CD4-positive, alpha-beta memory T cell (primary cell): Measurements from ENCODE around the gene SLC17A9. TPM values are rescaled to one million over a fixed set of nuclear protein-coding genes. Genes with fewer than 3 reads are reported as not detected.

Experiments used
- CTCF ChIA-PET: fragments of 350-600 bp; sonication (Branson Sonifier 250); formaldehyde crosslinking; loops from one replicate; lab custom pipeline; 2021; ENCODE audit warnings: inconsistent platforms; ENCODE audit not compliant: partially characterized antibody; lab: Charles Lee
- POLR2A ChIA-PET: fragments of 350-600 bp; sonication (Branson Sonifier 250); formaldehyde crosslinking; loops from one replicate; lab custom pipeline; 2021; ENCODE audit not compliant: partially characterized antibody; lab: Charles Lee
- DNase-seq, 5 donors: peaks; one replicate each; pipeline versions ENCODE4 v3.0.0 to v3.0.0-alpha.2; 2020 to 2022; ENCODE audit warnings: mixed read lengths in 1 of 5
- H3K27ac ChIP-seq: one replicate; pipeline ENCODE4 v1.7.0; 2013; ENCODE audit warnings: low read depth, low read length
- H3K27me3 ChIP-seq: 2 replicates; pipeline ENCODE4 v1.7.0; 2013; ENCODE audit warnings: mild to moderate bottlenecking, low read length, moderate library complexity; ENCODE audit not compliant: insufficient read depth
- H3K36me3 ChIP-seq: 2 replicates; pipeline ENCODE4 v1.7.0; 2013; ENCODE audit warnings: mild to moderate bottlenecking, low read length, moderate library complexity; ENCODE audit not compliant: insufficient read depth
- H3K4me1 ChIP-seq: 2 replicates; pipeline ENCODE4 v1.7.0; 2013; ENCODE audit warnings: mild to moderate bottlenecking, low read length, moderate library complexity; ENCODE audit not compliant: insufficient read depth
- H3K4me3 ChIP-seq, 2 donors: one replicate each; pipeline ENCODE4 v1.7.0; 2013; ENCODE audit warnings: low read length in 2 of 2, mild to moderate bottlenecking in 1 of 2
- H3K9me3 ChIP-seq, 2 donors: one replicate each; pipeline ENCODE4 v1.7.0; 2013; ENCODE audit warnings: low read length in 2 of 2, control low read depth in 1 of 2; ENCODE audit not compliant: control insufficient read depth in 1 of 2
- H3K27ac Mint-ChIP-seq, 7 donors: one replicate each; pipeline ENCODE4 v1.8.0; 2020 to 2021; ENCODE audit warnings: mixed read lengths in 7 of 7, mild to moderate bottlenecking in 6 of 7, inconsistent platforms in 3 of 7, moderate library complexity in 3 of 7
- H3K27me3 Mint-ChIP-seq, 2 donors: one replicate each; pipeline ENCODE4 v1.8.0; 2020 to 2021; ENCODE audit warnings: mixed read lengths in 2 of 2
- H3K36me3 Mint-ChIP-seq, 2 donors: one replicate each; pipeline ENCODE4 v1.8.0; 2020 to 2021; ENCODE audit warnings: mixed read lengths in 2 of 2, inconsistent platforms in 1 of 2, mild to moderate bottlenecking in 1 of 2
- H3K4me1 Mint-ChIP-seq, 4 donors: one replicate each; pipeline ENCODE4 v1.8.0; 2020 to 2021; ENCODE audit warnings: mixed read lengths in 4 of 4, mild to moderate bottlenecking in 1 of 4
- H3K4me3 Mint-ChIP-seq, 8 donors: one replicate each; pipeline ENCODE4 v1.8.0; 2020 to 2021; ENCODE audit warnings: mixed read lengths in 8 of 8, mild to moderate bottlenecking in 7 of 8, moderate library complexity in 6 of 8, inconsistent platforms in 3 of 8
- H3K9me3 Mint-ChIP-seq, 8 donors: one replicate each; pipeline ENCODE4 v1.8.0; 2020 to 2021; ENCODE audit warnings: mixed read lengths in 8 of 8, mild to moderate bottlenecking in 5 of 8, inconsistent platforms in 3 of 8, moderate library complexity in 1 of 8
- intact Hi-C: fragments of 100-400 bp; cut with micrococcal nuclease; formaldehyde crosslinking; loops from one replicate; pipeline ENCODE4 v1.15.1; 2023
- polyA plus RNA-seq, 2 donors: library from polyadenylated mRNA; unstranded; fragments of 300-500 nt; fragmentation: Illumina TruSeq; gene quantifications; one replicate each; pipeline ENCODE4 v1.2.3, GENCODE V29; 2021
- total RNA-seq, 2 experiments: library from RNA; stranded (reverse); gene quantifications; one replicate each; pipeline ENCODE4 v1.2.3, GENCODE V29; 2021

SLC17A9 gene
- total and polyA plus RNA-seq, 4 experiments from 2014 or later: 0.13 to 2.4 (median 2.1) TPM; not detected in 1

- intact Hi-C loops: no loop called here
- H3K27ac ChIP-seq: no peak overlapping the region
- no peaks in the 10 kb centered on the region for H3K9me3 ChIP-seq
- H3K4me1 ChIP-seq: no peaks in the 10 kb centered on the region
- DNase-seq: no peak
- ChIA-PET POLR2A (no interaction called here), CTCF (no interaction called here)
- H3K9me3 Mint-ChIP-seq: no peaks in the 10 kb centered on the region
- no peaks in the 10 kb centered on the region for H3K27me3 Mint-ChIP-seq
- H3K27ac Mint-ChIP-seq: no peak overlapping the region
- H3K4me3 Mint-ChIP-seq: no peak overlapping the region
- H3K4me1 Mint-ChIP-seq: peaks cover 0 to 3% (median 0%) of the 10 kb centered on the region in 4 donors
- H3K27me3 ChIP-seq: no peaks in the 10 kb centered on the region
- no peaks in the 10 kb centered on the region for H3K36me3 ChIP-seq
- H3K36me3 Mint-ChIP-seq: no peaks in the 10 kb centered on the region
- no peak overlapping the region for H3K4me3 ChIP-seq
These were observed 10.5 kb downstream of the SLC17A9 start for GRCh38 chr20:62962891-62963613.

DNA sequence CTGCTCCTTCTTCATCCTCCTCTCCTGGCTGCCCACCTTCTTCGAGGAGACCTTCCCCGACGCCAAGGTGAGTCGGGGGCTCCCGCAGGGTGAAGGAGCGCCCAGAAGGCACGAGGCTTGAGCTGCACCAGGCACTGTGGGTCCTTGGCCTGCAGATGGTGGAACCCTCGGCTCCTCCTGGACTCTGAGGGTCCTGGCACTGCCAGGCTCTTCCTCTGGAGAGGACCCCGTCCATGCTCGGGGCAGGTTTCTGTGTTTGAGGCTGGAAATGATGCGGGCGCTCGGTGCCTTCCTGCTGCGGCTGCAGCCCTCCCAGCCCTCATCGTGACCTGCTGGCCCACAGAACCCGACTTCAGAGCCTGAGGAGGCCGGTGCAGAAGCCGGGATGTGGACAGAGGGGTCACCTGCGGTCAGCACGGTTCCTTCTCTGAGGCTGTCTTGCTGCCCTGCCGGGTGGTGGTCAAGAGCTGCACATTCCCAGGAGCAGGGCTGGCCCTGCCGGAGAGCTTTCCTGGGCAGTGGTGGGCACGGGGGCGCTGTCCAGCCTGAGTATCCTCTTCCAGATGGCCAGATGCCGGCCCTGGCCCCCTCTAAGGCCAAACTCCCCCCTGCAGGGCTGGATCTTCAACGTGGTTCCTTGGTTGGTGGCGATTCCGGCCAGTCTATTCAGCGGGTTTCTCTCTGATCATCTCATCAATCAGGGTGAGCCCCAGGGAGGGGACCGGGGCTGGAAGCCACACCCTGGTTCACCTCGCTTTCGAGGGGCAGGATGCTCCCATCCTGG, 11.3 kb downstream of the SLC17A9 start:
- CTCF ChIA-PET: no interaction called here
- Histone ChIP-seq H3K9me3 (no peaks in the 10 kb centered on the region), H3K27ac (no peak overlapping the region), H3K4me3 (no peak overlapping the region), H3K36me3 (no peaks in the 10 kb centered on the region), H3K4me1 (no peaks in the 10 kb centered on the region), H3K27me3 (no peaks in the 10 kb centered on the region)
- Mint-ChIP-seq H3K27me3 (no peaks in the 10 kb centered on the region), H3K4me3 (no peak overlapping the region), H3K4me1 (peaks cover 0 to 3% (median 0%) of the 10 kb centered on the region in 4 donors), H3K9me3 (no peaks in the 10 kb centered on the region), H3K27ac (no peak overlapping the region), H3K36me3 (no peaks in the 10 kb centered on the region)
- intact Hi-C loops: no loop called here
- DNase-seq: no peak
- POLR2A ChIA-PET: no interaction called here

DNA sequence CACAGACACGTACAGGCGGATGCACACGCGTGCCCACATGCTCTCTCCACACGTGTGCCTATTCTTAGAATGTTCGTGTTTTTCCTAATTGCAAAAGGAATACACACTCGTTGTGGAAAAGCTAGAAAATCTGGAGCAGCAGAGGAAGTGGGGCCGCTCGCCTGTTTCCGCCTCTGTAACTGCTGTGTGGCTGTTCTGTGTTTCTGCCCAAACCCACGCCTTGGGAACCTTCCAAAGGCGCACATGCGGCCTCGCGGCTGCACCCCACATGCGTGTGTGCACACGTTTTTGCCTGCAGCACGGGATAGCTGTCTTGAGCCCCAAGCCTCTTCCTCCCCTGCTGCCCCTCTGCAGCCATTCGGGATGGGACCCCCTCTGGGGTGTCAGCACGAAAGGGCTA, 12.2 kb downstream of the SLC17A9 start:
- Mint-ChIP-seq H3K27me3 (no peaks in the 10 kb centered on the region), H3K4me3 (no peak overlapping the region), H3K36me3 (no peaks in the 10 kb centered on the region), H3K4me1 (peaks cover 0 to 2% (median 0%) of the 10 kb centered on the region in 4 donors), H3K27ac (no peak overlapping the region), H3K9me3 (no peaks in the 10 kb centered on the region)
- ChIA-PET CTCF (no interaction called here), POLR2A (no interaction called here)
- Histone ChIP-seq H3K27me3 (no peaks in the 10 kb centered on the region), H3K9me3 (no peaks in the 10 kb centered on the region), H3K36me3 (no peaks in the 10 kb centered on the region), H3K27ac (no peak overlapping the region), H3K4me3 (no peak overlapping the region), H3K4me1 (no peaks in the 10 kb centered on the region)
- intact Hi-C loops: no loop called here
- no peak for DNase-seq

- POLR2A ChIA-PET: interaction anchor here (1.4 kb wide), 1 partner anchor 11 kb away, joined by 5 read pairs; no protein-coding TSS in a partner anchor
- H3K36me3 Mint-ChIP-seq: no peaks in the 10 kb centered on the region
These were observed 12.9 kb downstream of the SLC17A9 start for GRCh38 chr20:62965363-62965771.

DNA sequence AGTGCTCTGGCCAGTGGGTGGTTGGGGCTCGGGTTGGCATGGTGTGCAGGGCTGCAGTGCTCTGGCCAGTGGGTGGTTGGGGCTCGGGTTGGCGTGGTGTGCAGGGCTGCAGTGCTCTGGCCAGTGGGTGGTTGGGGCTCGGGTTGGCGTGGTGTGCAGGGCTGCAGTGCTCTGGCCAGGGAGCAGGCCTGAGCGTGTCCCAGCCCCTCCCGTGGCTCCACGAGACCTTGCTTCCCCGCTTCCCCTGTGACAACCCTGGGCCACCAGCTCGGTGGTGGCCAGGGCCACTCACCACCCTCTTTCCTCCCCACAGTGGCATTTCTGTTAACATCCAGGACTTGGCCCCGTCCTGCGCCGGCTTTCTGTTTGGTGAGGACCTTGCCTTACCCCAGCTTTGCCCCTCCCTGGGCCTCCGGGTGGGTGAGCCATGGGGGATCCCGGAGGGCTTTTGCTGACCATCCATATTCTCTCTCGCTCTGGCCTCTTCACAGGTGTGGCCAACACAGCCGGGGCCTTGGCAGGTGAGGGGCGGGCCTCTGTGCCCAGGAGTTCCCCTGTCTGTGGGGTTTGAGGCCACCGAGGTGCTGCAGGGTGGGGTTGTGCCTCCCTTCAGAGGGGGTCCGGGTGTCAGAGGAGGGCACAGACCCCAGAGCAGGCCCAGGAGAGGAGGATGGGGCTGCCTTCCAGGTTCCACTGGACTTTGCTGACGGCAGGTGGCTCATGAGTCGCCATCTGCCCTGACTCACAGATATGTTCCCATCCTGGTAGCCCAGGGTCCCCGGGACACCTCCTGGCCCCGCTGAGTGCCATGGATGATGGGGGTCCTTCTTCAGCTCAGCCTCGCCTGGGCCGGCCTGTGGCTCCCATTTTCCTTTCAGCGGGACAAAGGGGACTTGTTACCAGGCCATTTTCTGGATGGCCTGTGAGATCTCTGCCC, 14.0 kb downstream of the SLC17A9 start:
- intact Hi-C loops: no loop called here
- DNase-seq: no peak
- peaks cover under 1 to 3% (median 1%) of the 10 kb centered on the region in 4 donors for H3K4me1 Mint-ChIP-seq
- H3K27ac Mint-ChIP-seq: no peak overlapping the region
- no peaks in the 10 kb centered on the region for H3K27me3 ChIP-seq
- peaks cover 2 to 3% of the 10 kb centered on the region in 2 donors for H3K27me3 Mint-ChIP-seq
- CTCF ChIA-PET: interaction anchor here (0.6 kb wide), 1 partner anchor 42 kb away, joined by 3 read pairs; no protein-coding TSS in a partner anchor
- H3K9me3 ChIP-seq: no peaks in the 10 kb centered on the region
- H3K9me3 Mint-ChIP-seq: no peaks in the 10 kb centered on the region
- no peak overlapping the region for H3K27ac ChIP-seq
- no peak overlapping the region for H3K4me3 Mint-ChIP-seq
- no peaks in the 10 kb centered on the region for H3K4me1 ChIP-seq
- H3K36me3 Mint-ChIP-seq: no peaks in the 10 kb centered on the region
- POLR2A ChIA-PET: interaction anchor here (1.4 kb wide), 1 partner anchor 12 kb away, joined by 5 read pairs; no protein-coding TSS in a partner anchor
- no peaks in the 10 kb centered on the region for H3K36me3 ChIP-seq
- no peak overlapping the region for H3K4me3 ChIP-seq

More at GRCh38 chr20:62965363-62965771, 12.9 kb downstream of the SLC17A9 start:
- no peak overlapping the region for H3K27ac ChIP-seq
- H3K27me3 Mint-ChIP-seq: no peaks in the 10 kb centered on the region
- CTCF ChIA-PET: no interaction called here
- no peaks in the 10 kb centered on the region for H3K4me1 ChIP-seq
- H3K27me3 ChIP-seq: no peaks in the 10 kb centered on the region
- no peak overlapping the region for H3K4me3 Mint-ChIP-seq
- DNase-seq: no peak
- H3K9me3 Mint-ChIP-seq: no peaks in the 10 kb centered on the region
- no peaks in the 10 kb centered on the region for H3K36me3 ChIP-seq
- no peak overlapping the region for H3K4me3 ChIP-seq
- H3K9me3 ChIP-seq: no peaks in the 10 kb centered on the region
- no peaks in the 10 kb centered on the region for H3K4me1 Mint-ChIP-seq
- intact Hi-C loops: no loop called here
- H3K27ac Mint-ChIP-seq: no peak overlapping the region

DNA sequence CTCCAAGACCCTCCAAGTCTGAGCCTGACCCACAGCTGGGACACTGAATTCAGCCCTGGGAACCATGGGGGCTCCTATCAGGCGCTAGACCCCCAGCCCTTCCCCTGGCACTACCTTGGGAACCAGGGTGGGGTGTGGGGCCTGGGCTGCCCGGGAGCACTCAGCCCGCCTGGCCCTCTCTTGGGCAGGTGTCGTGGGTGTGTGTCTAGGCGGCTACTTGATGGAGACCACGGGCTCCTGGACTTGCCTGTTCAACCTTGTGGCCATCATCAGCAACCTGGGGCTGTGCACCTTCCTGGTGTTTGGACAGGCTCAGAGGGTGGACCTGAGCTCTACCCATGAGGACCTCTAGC, 14.6 kb downstream of the SLC17A9 start:
- no peak overlapping the region for H3K4me3 Mint-ChIP-seq
- peaks cover 7 to 9% (median 8%) of the 10 kb centered on the region in 4 donors for H3K4me1 Mint-ChIP-seq
- no peak overlapping the region for H3K27ac Mint-ChIP-seq
- Histone ChIP-seq H3K27me3 (no peaks in the 10 kb centered on the region), H3K27ac (no peak overlapping the region), H3K36me3 (no peaks in the 10 kb centered on the region), H3K4me1 (no peaks in the 10 kb centered on the region), H3K4me3 (no peak overlapping the region), H3K9me3 (no peaks in the 10 kb centered on the region)
- no peaks in the 10 kb centered on the region for H3K9me3 Mint-ChIP-seq
- H3K36me3 Mint-ChIP-seq: no peaks in the 10 kb centered on the region
- ChIA-PET CTCF (interaction anchor here (0.6 kb wide), 1 partner anchor 42 kb away, joined by 3 read pairs; no protein-coding TSS in a partner anchor), POLR2A (no interaction called here)
- intact Hi-C loops: no loop called here
- H3K27me3 Mint-ChIP-seq: peaks cover 8 to 9% of the 10 kb centered on the region in 2 donors
- DNase-seq: peak in 1 of 5 donors; percentile 34
